AG09319 (cell line): ENCODE data around the gene ZNF142.

Experiments
- DNase-seq: peaks from one replicate; pipeline ENCODE4 v3.0.0-alpha.2; 2010; ENCODE audit warnings: low read depth; ENCODE audit errors: extremely low read depth
- CTCF ChIP-seq: IDR thresholded peaks from 2 replicates; pipeline ENCODE4 v1.5.1; 2011; ENCODE audit warnings: low read depth, mild to moderate bottlenecking, inconsistent platforms, low read length, moderate library complexity

ZNF142 gene

GRCh38 chr2:218621007-218621406, 38.4 kb downstream of the ZNF142 start:
- TF ChIP-seq CTCF: no peak
- no peak for DNase-seq

- no peak for DNase-seq
Measured at GRCh38 chr2:218618102-218618860, 41.1 kb downstream of the ZNF142 start.

GRCh38 chr2:218615868-218616315, 43.5 kb downstream of the ZNF142 start:
- no peak for DNase-seq
- TF ChIP-seq CTCF: no peak

More at GRCh38 chr2:218618102-218618860, 41.1 kb downstream of the ZNF142 start:
- no peak; the same call in 1 of the 2 replicates for TF ChIP-seq CTCF

GRCh38 chr2:218607436-218608115, 51.8 kb downstream of the ZNF142 start, which contains the start of gene PLCD4:
TSS of gene PLCD4 (plus strand) at chr2:218607899. CDS start at chr2:218615740, 7,841 bp downstream.
- TF ChIP-seq CTCF: peak; percentile 12
- peak; percentile 68 for DNase-seq

GRCh38 chr2:218605432-218605831, 54.0 kb downstream of the ZNF142 start:
- no peak for TF ChIP-seq CTCF
- peak; percentile 51 for DNase-seq
